ENCODE data around the gene WIPF3. TPM values are rescaled to one million over a fixed set of nuclear protein-coding genes. Genes with fewer than 3 reads are reported as not detected.

The WIPF3 gene
- total RNA-seq, 1 experiment from 2014 or later = 11.6 TPM

- no peak overlapping the region for H3K23ac ChIP-seq (ENCODE audit: insufficient read length, low read depth, low read length)
Measured at GRCh38 chr7:29926216-29926615, 119.9 kb downstream of the WIPF3 start.

More at GRCh38 chr7:29926216-29926615, 119.9 kb downstream of the WIPF3 start:
- Histone ChIP-seq H3K4me1 (ENCODE audit: insufficient read depth, low read length) (no peaks in the 10 kb centered on the region), H2BK20ac (ENCODE audit: low read depth, low read length, poor library complexity, severe bottlenecking) (no peak overlapping the region), H2AFZ (ENCODE audit: low read length) (no peak overlapping the region), H3K79me2 (ENCODE audit: insufficient read depth, low read length) (no peaks in the 10 kb centered on the region), H3K27me3 (ENCODE audit: insufficient read depth, low read length) (no peaks in the 10 kb centered on the region), H3K4ac (ENCODE audit: low read depth, low read length) (no peak overlapping the region), H3K27ac (ENCODE audit: insufficient read length, low read depth, low read length) (no peak overlapping the region), H4K8ac (replicated peaks; ENCODE audit: insufficient read length, low read depth, low read length) (no peak overlapping the region), H2BK12ac (ENCODE audit: insufficient read length, low read depth, low read length) (no peak overlapping the region), H3K79me1 (ENCODE audit: insufficient read depth, low read depth, low read length, poor library complexity, severe bottlenecking) (no peaks in the 10 kb centered on the region), H4K20me1 (ENCODE audit: control insufficient read depth, insufficient read depth, insufficient read length) (no peaks in the 10 kb centered on the region), H2BK5ac (ENCODE audit: insufficient read length, low read length) (no peak overlapping the region), H2AK5ac (ENCODE audit: insufficient read length, low read length) (no peak overlapping the region), H4K5ac (ENCODE audit: insufficient read length, low read depth, low read length) (no peak overlapping the region), H4K91ac (ENCODE audit: insufficient read length, low read depth, low read length) (no peak overlapping the region), H2BK15ac (ENCODE audit: low read depth, low read length) (no peak overlapping the region), H3K9ac (ENCODE audit: extremely low read depth, insufficient read length, low read length) (no peak overlapping the region), H3K9me3 (ENCODE audit: control insufficient read depth, low read depth, low read length) (no peaks in the 10 kb centered on the region), H3K56ac (ENCODE audit: insufficient read length, low read depth, low read length) (no peak overlapping the region), H3K4me2 (ENCODE audit: insufficient read depth, insufficient read length, low read length) (no peak overlapping the region), H3K23me2 (ENCODE audit: insufficient read length, low read depth, low read length, poor library complexity, severe bottlenecking) (no peaks in the 10 kb centered on the region), H3K14ac (ENCODE audit: insufficient read depth, low read length) (no peak overlapping the region), H3T11ph (ENCODE audit: low read length) (no peak overlapping the region), H3K18ac (ENCODE audit: insufficient read length, low read depth, low read length) (no peak overlapping the region), H2BK120ac (ENCODE audit: low read depth, low read length, poor library complexity, severe bottlenecking) (no peak overlapping the region)
- no peak for TF ChIP-seq CTCF (conservative IDR thresholded peaks at IDR 0.05)
- no peaks in the 10 kb centered on the region for H3K27me3 Mint-ChIP-seq (ENCODE audit: low read depth)
- H3K27ac Mint-ChIP-seq = no peak overlapping the region
- WGBS (ENCODE audit: extremely low coverage, insufficient read length, low lambda C conversion rate) = no CpG with 5 or more reads among the region's 15 CpGs
- H3K9me3 Mint-ChIP-seq = no peaks in the 10 kb centered on the region
- H3K4me1 Mint-ChIP-seq = peaks cover 0 to 7% of the 10 kb centered on the region in 2 experiments; a peak in 1 of 4 replicates
- H3K36me3 Mint-ChIP-seq (ENCODE audit: insufficient read depth in 1 of 3, low read depth in 3 of 3) = peaks cover 5 to 67% (median 15%) of the 10 kb centered on the region in 3 experiments; a peak in 5 of 7 replicates
- DNase-seq = no peak
- H3K4me3 Mint-ChIP-seq = no peak overlapping the region

All from H9 (cell line).